ENCODE results near the gene KDM3B.

DNA sequence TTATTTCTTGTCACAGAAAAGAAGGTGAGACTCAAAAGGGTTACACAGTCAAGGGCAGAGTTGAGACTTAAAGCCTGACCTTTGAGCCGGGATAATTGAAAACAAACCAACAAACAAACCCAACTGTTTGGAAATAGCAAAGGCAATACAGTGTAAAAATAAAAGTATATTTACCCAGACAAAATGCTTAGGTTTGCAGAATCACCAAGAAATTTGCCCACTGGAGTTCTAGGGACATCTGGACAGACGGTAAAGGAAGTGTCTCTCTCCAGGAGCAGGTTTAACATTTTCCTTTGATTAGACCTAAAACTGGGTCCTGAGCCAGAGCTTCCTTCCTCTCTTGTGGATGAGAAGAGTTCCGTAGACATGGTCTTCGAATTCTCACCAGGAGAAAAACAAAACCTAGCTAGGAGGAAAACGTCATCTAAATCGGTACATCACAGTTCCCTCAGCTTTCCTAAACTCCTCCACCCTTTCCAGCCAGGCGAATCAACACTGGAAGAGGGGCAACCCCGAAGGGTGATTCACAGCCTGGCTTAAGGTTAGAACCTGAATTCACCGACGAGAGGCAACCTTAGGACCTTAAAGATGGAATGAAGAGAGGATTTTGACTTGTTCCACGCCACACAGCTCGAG lies 21.6 kb upstream of the KDM3B start:
- TF ChIP-seq GATA3 (IDR thresholded peaks at IDR 0.05; ENCODE audit: low read depth, low read length), result no peak
- TF ChIP-seq GATA2 (IDR thresholded peaks at IDR 0.05; ENCODE audit: low read depth, low read length), result no peak
